Mucosa of stomach (tissue), 1 donor: ENCODE data around the gene FBP2.
"Not testable (repeated sequence)": the region's sequence is repeated elsewhere in the genome, so short reads cannot be mapped to it uniquely, and the experiment has no call there.

Experiments
- H3K27me3 ChIP-seq: one replicate; pipeline ENCODE4 v1.7.0; 2013; ENCODE audit warnings: mild to moderate bottlenecking, low read length; ENCODE audit not compliant: control insufficient read depth, insufficient read depth
- H3K36me3 ChIP-seq: one replicate; pipeline ENCODE4 v1.7.0; 2013; ENCODE audit warnings: low read length; ENCODE audit not compliant: control insufficient read depth, insufficient read depth
- H3K4me1 ChIP-seq: one replicate; pipeline ENCODE4 v1.7.0; 2013; ENCODE audit warnings: mild to moderate bottlenecking, low read length; ENCODE audit not compliant: control insufficient read depth, insufficient read depth
- H3K4me3 ChIP-seq: one replicate; pipeline ENCODE4 v1.7.0; 2013; ENCODE audit warnings: low read length
- H3K9ac ChIP-seq: one replicate; pipeline ENCODE4 v1.7.0; 2013; ENCODE audit warnings: mild to moderate bottlenecking, low read length, moderate library complexity
- H3K9me3 ChIP-seq: one replicate; pipeline ENCODE4 v1.7.0; 2013; ENCODE audit warnings: mild to moderate bottlenecking, low read length, moderate library complexity; ENCODE audit not compliant: control insufficient read depth
- donor health status: Pancreatic carcinoma.

The FBP2 gene

DNA sequence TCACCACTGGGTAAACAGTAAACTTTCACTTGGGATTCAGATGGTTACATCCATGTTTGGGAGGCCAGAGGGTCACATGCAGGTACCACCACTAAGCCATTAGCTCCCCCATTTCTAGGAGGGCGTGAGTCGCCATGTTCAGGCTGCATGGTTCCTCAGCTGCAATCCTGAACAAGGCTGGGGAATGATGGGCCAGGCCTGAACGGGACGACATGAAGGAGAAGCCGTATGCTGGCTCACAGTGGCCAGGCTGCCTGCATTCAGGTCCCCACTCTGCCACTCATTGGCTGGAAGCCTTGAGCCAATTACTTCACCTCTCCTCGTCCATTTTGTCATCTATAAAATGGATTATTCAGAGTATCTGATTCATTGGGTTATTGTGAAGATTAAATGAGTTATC is 9.0 kb upstream of the FBP2 start:
- no peaks in the 10 kb centered on the region for H3K27me3 ChIP-seq
- H3K36me3 ChIP-seq, result no peaks in the 10 kb centered on the region
- H3K4me3 ChIP-seq, result no peak overlapping the region
- H3K4me1 ChIP-seq, result peaks cover 32% of the 10 kb centered on the region
- H3K9me3 ChIP-seq, result no peaks in the 10 kb centered on the region
- no peak overlapping the region for H3K9ac ChIP-seq

DNA sequence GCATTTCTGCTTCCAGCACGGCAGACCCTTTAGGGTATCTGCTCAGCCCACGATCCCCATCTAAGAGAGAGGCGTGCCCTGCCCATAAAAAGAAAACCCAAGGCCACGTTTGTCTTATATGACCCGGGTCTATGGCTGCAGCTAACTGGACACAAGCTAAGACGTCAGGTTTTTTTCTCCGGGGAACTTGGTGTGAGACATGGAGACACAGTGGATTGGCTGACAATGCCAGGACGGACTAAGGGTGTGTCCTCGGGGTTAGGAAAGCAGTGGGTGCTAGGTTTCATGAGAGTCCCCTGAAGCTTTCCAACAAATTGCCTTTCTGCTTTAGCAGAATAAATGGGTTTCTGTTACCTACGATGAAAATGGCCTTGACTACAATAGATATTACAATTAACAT is 7.1 kb upstream of the FBP2 start:
- Histone ChIP-seq H3K4me3 (no peak overlapping the region), H3K9me3 (no peaks in the 10 kb centered on the region), H3K9ac (peak overlapping the region; percentile 24), H3K4me1 (peaks cover 15% of the 10 kb centered on the region), H3K27me3 (no peaks in the 10 kb centered on the region), H3K36me3 (no peaks in the 10 kb centered on the region)

- peaks cover 15% of the 10 kb centered on the region for H3K4me1 ChIP-seq
- no peak overlapping the region for H3K4me3 ChIP-seq
- H3K36me3 ChIP-seq, result no peaks in the 10 kb centered on the region
- no peaks in the 10 kb centered on the region for H3K27me3 ChIP-seq
- H3K9ac ChIP-seq, result peak overlapping the region; percentile 24
- no peaks in the 10 kb centered on the region for H3K9me3 ChIP-seq
Observed at GRCh38 chr9:94600258-94600657, 6.6 kb upstream of the FBP2 start.

DNA sequence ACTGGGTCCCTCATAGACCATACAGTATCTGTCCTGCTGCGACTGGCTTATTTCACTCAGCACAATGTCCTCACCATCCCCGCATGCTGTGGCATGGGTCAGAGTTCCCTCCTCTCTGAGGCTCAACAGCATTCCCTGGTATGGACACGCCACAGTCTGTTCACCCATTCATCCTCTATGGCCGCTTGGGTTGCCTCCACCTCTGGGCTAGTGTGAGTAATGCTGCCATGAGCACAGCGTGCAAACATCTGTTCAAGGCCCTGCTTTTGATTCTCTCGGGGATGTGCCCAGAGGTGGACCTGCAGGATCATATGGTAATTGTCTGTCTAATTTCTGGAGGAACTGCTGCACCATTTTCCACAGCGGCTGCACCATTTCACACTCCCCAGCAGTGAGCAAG is 5.5 kb upstream of the FBP2 start:
- no peaks in the 10 kb centered on the region for H3K36me3 ChIP-seq
- H3K4me3 ChIP-seq, result no peak overlapping the region
- no peaks in the 10 kb centered on the region for H3K27me3 ChIP-seq
- peaks cover 19% of the 10 kb centered on the region for H3K4me1 ChIP-seq
- H3K9ac ChIP-seq, result no peak overlapping the region
- no peaks in the 10 kb centered on the region for H3K9me3 ChIP-seq

DNA sequence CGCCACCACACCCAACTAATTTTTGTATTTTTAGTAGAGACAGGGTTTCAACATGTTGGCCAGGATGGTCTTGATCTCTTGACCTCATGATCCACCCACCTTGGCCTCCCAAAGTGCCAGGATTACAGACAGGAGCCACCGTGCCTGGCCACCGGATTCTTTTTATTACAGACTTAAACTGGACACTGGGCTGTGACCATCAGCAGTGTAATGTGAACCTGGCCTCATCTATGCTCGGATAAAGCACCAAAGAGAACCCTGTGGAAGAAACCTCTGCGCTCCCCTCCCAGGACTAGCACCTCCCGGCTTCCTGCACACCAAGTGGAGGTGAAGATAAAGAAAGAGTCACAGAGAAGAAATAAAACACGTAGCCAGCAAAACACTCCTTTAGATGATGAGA is 941 bp downstream of the FBP2 start:
- not testable (repeated sequence) for H3K9ac ChIP-seq, H3K27me3 ChIP-seq, H3K36me3 ChIP-seq, H3K4me3 ChIP-seq, H3K9me3 ChIP-seq
- peaks cover 19% of the 10 kb centered on the region for H3K4me1 ChIP-seq

GRCh38 chr9:94591876-94592275 is 1.7 kb downstream of the FBP2 start:
- Histone ChIP-seq H3K4me3 (no peak overlapping the region), H3K9me3 (no peaks in the 10 kb centered on the region), H3K27me3 (no peaks in the 10 kb centered on the region), H3K36me3 (no peaks in the 10 kb centered on the region), H3K9ac (no peak overlapping the region), H3K4me1 (peaks cover 19% of the 10 kb centered on the region)

GRCh38 chr9:94591046-94591545 is 2.5 kb downstream of the FBP2 start:
- H3K9me3 ChIP-seq, H3K27me3 ChIP-seq, H3K36me3 ChIP-seq, H3K9ac ChIP-seq, H3K4me3 ChIP-seq: not testable (repeated sequence)
- peaks cover 19% of the 10 kb centered on the region for H3K4me1 ChIP-seq

GRCh38 chr9:94588681-94589080 is 4.9 kb downstream of the FBP2 start:
- Histone ChIP-seq H3K4me1 (peaks cover 11% of the 10 kb centered on the region), H3K27me3 (no peaks in the 10 kb centered on the region), H3K4me3 (no peak overlapping the region), H3K9me3 (no peaks in the 10 kb centered on the region), H3K36me3 (no peaks in the 10 kb centered on the region), H3K9ac (no peak overlapping the region)

GRCh38 chr9:94586814-94587213 is 6.8 kb downstream of the FBP2 start:
- H3K36me3 ChIP-seq, result no peaks in the 10 kb centered on the region
- H3K9me3 ChIP-seq, result no peaks in the 10 kb centered on the region
- H3K9ac ChIP-seq, result no peak overlapping the region
- H3K4me3 ChIP-seq, result no peak overlapping the region
- peaks cover 2% of the 10 kb centered on the region for H3K4me1 ChIP-seq
- no peaks in the 10 kb centered on the region for H3K27me3 ChIP-seq

DNA sequence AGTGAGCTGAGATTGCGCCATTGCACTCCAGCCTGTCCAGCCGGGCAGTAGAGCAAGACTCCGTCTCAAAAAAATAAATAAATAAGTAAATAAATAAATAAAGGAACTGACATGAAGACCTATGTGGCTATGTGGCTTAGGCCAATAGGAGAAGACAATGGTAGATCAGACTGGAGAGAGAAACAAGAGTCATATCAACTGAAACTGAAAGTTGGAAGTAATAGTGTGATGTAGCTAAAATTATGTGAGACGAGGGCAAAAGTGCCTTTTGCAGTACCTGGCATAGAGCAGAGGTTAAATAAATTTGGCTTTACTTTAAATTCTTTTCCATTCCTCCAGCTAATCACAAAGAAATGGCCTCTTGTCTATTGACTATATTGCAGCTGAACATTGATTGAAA is 7.3 kb downstream of the FBP2 start:
- Histone ChIP-seq H3K4me3 (no peak overlapping the region), H3K4me1 (no peaks in the 10 kb centered on the region), H3K27me3 (no peaks in the 10 kb centered on the region), H3K9me3 (no peaks in the 10 kb centered on the region), H3K9ac (no peak overlapping the region), H3K36me3 (no peaks in the 10 kb centered on the region)

GRCh38 chr9:94584555-94584954 is 9.1 kb downstream of the FBP2 start:
- H3K9ac ChIP-seq, result no peak overlapping the region
- H3K36me3 ChIP-seq, result no peaks in the 10 kb centered on the region
- no peak overlapping the region for H3K4me3 ChIP-seq
- no peaks in the 10 kb centered on the region for H3K9me3 ChIP-seq
- no peaks in the 10 kb centered on the region for H3K4me1 ChIP-seq
- H3K27me3 ChIP-seq, result no peaks in the 10 kb centered on the region

DNA sequence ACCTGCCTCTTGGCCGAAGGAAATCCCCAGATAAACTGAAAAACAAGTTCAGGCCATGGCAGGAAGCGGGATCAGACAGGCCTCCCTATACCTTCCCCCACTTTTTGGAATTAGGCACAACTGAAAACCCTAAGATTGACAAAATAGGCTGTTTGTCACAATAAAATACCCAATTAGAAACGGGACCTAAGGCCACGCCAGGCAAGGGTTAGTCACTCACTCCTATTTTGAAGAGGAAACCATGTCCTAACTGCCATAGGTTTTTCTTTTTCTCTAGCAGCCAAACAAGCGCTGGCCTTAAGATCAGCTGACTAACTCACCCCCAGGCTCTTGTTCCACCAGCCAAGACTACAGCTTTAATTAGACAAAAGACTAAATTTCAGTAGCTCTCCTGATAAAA is 11.9 kb downstream of the FBP2 start:
- Histone ChIP-seq H3K4me1 (peaks cover 9% of the 10 kb centered on the region), H3K27me3 (no peaks in the 10 kb centered on the region), H3K9ac (no peak overlapping the region), H3K9me3 (no peaks in the 10 kb centered on the region), H3K36me3 (no peaks in the 10 kb centered on the region), H3K4me3 (no peak overlapping the region)

GRCh38 chr9:94577571-94577970 is 16.1 kb downstream of the FBP2 start:
- Histone ChIP-seq H3K36me3 (no peaks in the 10 kb centered on the region), H3K9ac (no peak overlapping the region), H3K4me3 (no peak overlapping the region), H3K27me3 (no peaks in the 10 kb centered on the region), H3K4me1 (peaks cover 10% of the 10 kb centered on the region), H3K9me3 (no peaks in the 10 kb centered on the region)
